Immature natural killer cell (primary cell): ENCODE data around the gene RPS2. TPM values are rescaled to one million over a fixed set of nuclear protein-coding genes. Genes with fewer than 3 reads are reported as not detected.

Source experiments
- DNase-seq, 3 donors: peaks; one replicate each; pipeline ENCODE4 v3.0.0; 2022; ENCODE audit warnings: mixed read lengths in 1 of 3
- H3K27ac Mint-ChIP-seq, 6 donors: one replicate each; pipeline ENCODE4 v1.8.0; 2020; ENCODE audit warnings: mixed read lengths in 6 of 6, mild to moderate bottlenecking in 5 of 6, inconsistent platforms in 4 of 6, moderate library complexity in 3 of 6
- H3K27me3 Mint-ChIP-seq, 3 donors: one replicate each; pipeline ENCODE4 v1.8.0; 2020 to 2021; ENCODE audit warnings: low read depth in 3 of 3, mild to moderate bottlenecking in 3 of 3, mixed read lengths in 3 of 3, moderate library complexity in 3 of 3, inconsistent platforms in 1 of 3
- H3K36me3 Mint-ChIP-seq, 3 donors: one replicate each; pipeline ENCODE4 v1.8.0; 2020; ENCODE audit warnings: mixed read lengths in 3 of 3, inconsistent platforms in 2 of 3, mild to moderate bottlenecking in 2 of 3
- H3K4me1 Mint-ChIP-seq, 2 donors: one replicate each; pipeline ENCODE4 v1.8.0; 2020; ENCODE audit warnings: inconsistent platforms in 2 of 2, mild to moderate bottlenecking in 2 of 2, mixed read lengths in 2 of 2, moderate library complexity in 1 of 2
- H3K4me3 Mint-ChIP-seq, 5 donors: one replicate each; pipeline ENCODE4 v1.8.0; 2020; ENCODE audit warnings: mild to moderate bottlenecking in 5 of 5, mixed read lengths in 5 of 5, inconsistent platforms in 3 of 5, moderate library complexity in 3 of 5
- H3K9me3 Mint-ChIP-seq, 6 donors: one replicate each; pipeline ENCODE4 v1.8.0; 2020; ENCODE audit warnings: mild to moderate bottlenecking in 6 of 6, mixed read lengths in 6 of 6, inconsistent platforms in 4 of 6, moderate library complexity in 3 of 6
- polyA plus RNA-seq, 3 donors: library from polyadenylated mRNA; unstranded; fragments of 300-500 nt; fragmentation: Illumina TruSeq; gene quantifications; one replicate each; pipeline ENCODE4 v1.2.3, GENCODE V29; 2021

RPS2 gene
- polyA plus RNA-seq, 3 donors from 2014 or later: 2,221 to 2,989 (median 2,668) TPM

GRCh38 chr16:1917665-1918350, 46.8 kb downstream of the RPS2 start:
- peaks cover 14 to 20% (median 15%) of the 10 kb centered on the region in 3 donors for H3K27me3 Mint-ChIP-seq
- no peak for DNase-seq
- no peak overlapping the region for H3K4me3 Mint-ChIP-seq
- no peaks in the 10 kb centered on the region for H3K36me3 Mint-ChIP-seq
- H3K4me1 Mint-ChIP-seq: no peaks in the 10 kb centered on the region
- H3K27ac Mint-ChIP-seq: no peak overlapping the region
- peaks cover 0 to 4% (median 0%) of the 10 kb centered on the region in 6 donors for H3K9me3 Mint-ChIP-seq

DNA sequence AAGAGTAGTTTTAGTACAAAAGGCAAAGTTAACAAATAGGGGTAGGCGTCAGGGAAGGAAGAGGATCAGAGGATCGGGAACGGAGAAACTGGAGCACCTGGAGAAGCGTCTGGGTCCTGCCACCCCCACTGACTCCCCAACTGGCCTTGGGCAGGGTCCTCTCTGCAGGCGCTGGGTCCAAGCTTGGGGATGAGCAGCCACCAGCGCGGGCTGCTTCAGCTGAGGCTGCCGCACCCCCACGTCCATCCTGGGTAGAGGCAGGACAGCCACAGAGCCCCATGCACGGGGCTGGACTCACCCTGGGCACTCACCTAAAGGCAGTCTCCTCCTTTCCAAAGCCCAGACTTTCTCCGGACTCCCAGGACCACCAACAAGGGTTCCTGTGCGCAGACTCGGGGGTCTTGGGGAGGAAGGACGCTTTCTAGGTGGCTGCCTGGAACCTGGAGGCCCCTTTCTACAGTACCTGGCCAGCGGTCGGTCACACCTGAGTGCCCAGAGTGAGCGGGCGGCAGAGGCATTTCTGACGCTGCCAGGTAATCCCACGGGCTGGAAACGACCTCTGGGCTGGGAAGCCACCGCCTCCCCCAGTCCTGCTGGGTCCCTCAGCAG, 47.5 kb downstream of the RPS2 start:
- H3K36me3 Mint-ChIP-seq: no peaks in the 10 kb centered on the region
- H3K4me1 Mint-ChIP-seq: no peaks in the 10 kb centered on the region
- no peak overlapping the region for H3K4me3 Mint-ChIP-seq
- peaks cover 13 to 15% (median 14%) of the 10 kb centered on the region in 3 donors for H3K27me3 Mint-ChIP-seq
- H3K27ac Mint-ChIP-seq: no peak overlapping the region
- DNase-seq: no peak
- H3K9me3 Mint-ChIP-seq: peaks cover 0 to 4% (median 0%) of the 10 kb centered on the region in 6 donors

- DNase-seq: no peak
- Mint-ChIP-seq H3K4me3 (no peak overlapping the region), H3K4me1 (no peaks in the 10 kb centered on the region), H3K27me3 (peaks cover 13 to 15% (median 13%) of the 10 kb centered on the region in 3 donors), H3K9me3 (peaks cover 0 to 4% (median 0%) of the 10 kb centered on the region in 6 donors), H3K36me3 (no peaks in the 10 kb centered on the region), H3K27ac (no peak overlapping the region)
Measured at GRCh38 chr16:1916640-1916990, 48.0 kb downstream of the RPS2 start.

- Mint-ChIP-seq H3K27ac (no peak overlapping the region), H3K27me3 (peaks cover 10 to 13% (median 11%) of the 10 kb centered on the region in 3 donors)
Measured at GRCh38 chr16:1915732-1916639, 48.6 kb downstream of the RPS2 start.

GRCh38 chr16:1914988-1915387, 49.6 kb downstream of the RPS2 start:
- Mint-ChIP-seq H3K4me3 (no peak overlapping the region), H3K27ac (no peak overlapping the region), H3K27me3 (peaks cover 8 to 13% (median 8%) of the 10 kb centered on the region in 3 donors), H3K36me3 (no peaks in the 10 kb centered on the region), H3K9me3 (no peaks in the 10 kb centered on the region), H3K4me1 (no peaks in the 10 kb centered on the region)
- no peak for DNase-seq

More at GRCh38 chr16:1915732-1916639, 48.6 kb downstream of the RPS2 start:
- H3K36me3 Mint-ChIP-seq: no peaks in the 10 kb centered on the region
- H3K9me3 Mint-ChIP-seq: no peaks in the 10 kb centered on the region
- H3K4me3 Mint-ChIP-seq: no peak overlapping the region
- H3K4me1 Mint-ChIP-seq: no peaks in the 10 kb centered on the region
- no peak for DNase-seq

DNA sequence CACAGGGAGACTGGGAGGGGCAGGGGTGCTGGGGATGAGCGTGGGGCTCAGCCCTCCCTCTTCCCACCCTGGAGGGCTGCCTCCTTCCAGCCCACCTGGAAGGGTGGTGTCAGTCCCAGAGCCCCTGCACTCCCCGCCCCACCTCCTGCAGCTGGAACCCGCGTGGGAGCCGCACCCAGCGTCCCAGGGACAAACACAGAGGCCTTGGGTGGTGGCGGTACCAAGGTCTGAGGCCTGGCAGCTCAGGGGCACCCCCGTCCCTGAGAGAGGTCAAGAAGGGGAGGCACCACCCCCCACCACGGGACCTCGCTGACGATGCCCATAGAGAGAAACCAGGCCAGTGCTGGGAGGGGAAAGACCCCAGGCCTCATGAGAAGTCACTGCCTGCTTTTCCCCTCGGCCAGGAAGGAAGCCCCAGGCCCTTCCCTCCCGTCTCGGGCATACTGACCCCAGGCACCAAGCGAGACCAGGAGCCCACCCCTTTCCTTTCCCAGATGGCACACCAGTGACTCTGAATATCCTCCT, 50.5 kb downstream of the RPS2 start:
- Mint-ChIP-seq H3K4me3 (no peak overlapping the region), H3K4me1 (no peaks in the 10 kb centered on the region), H3K9me3 (no peaks in the 10 kb centered on the region), H3K27ac (no peak overlapping the region), H3K36me3 (no peaks in the 10 kb centered on the region), H3K27me3 (peaks cover 6 to 13% (median 8%) of the 10 kb centered on the region in 3 donors)
- no peak for DNase-seq

DNA sequence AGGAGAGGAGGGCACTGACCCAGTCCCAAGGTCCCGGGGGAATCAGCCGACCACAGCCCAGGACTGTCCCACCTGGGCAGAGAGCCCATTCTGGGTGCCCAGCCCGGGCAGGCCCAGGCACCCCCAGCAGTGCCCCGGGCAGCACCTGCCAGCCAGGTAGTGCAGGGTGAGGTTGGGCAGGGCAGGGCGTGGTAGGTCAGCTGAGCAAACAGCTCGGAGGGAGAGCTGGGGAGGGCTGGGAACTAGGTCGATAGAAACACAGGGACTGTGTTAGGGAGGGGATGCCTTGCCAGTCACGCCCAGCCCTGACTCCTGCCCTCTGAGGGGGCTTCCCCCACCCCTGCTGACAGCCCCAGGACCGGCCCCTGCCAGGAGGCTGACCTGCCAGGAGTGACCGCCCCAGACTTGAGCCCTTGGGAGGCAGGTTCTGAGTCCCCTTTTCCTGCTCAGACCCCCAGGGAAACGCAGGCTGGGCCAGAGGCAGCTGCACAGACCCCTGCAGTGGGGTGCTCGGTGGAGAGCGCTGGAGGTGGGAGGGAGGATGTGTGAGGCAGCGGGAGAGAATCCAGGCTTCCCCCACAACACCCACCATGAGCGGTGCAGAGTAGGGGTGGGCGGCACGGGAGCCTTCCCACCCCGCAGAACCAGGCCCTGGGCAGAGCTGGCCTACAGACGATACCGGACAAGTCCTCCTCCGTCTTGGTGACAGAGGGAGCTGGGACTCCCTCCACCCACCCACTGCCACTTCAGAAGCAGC, 51.1 kb downstream of the RPS2 start:
- no peak overlapping the region for H3K27ac Mint-ChIP-seq
- H3K9me3 Mint-ChIP-seq: no peaks in the 10 kb centered on the region
- peaks cover 5 to 12% (median 11%) of the 10 kb centered on the region in 3 donors for H3K27me3 Mint-ChIP-seq
- H3K36me3 Mint-ChIP-seq: no peaks in the 10 kb centered on the region
- H3K4me3 Mint-ChIP-seq: no peak overlapping the region
- H3K4me1 Mint-ChIP-seq: no peaks in the 10 kb centered on the region
- DNase-seq: no peak

DNA sequence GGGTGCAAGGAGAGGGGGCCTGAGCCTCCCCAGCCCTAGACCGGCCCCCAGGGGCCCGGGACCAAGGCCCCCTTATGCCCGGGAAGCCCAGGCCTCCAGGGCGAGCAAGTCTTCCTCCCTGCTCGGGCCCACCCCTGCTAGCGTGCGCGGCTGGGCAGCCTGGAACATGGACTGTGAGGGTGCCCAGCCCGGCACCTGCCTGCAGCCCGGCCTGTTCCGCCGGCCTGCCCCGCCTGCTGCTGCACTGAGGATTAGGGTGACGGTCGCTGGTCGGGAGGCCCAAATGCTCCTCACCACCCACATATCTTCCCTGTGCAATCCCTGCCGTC, 52.4 kb downstream of the RPS2 start:
- Mint-ChIP-seq H3K36me3 (no peaks in the 10 kb centered on the region), H3K27ac (no peak overlapping the region), H3K27me3 (peaks cover 5 to 12% (median 11%) of the 10 kb centered on the region in 3 donors), H3K4me3 (no peak overlapping the region), H3K9me3 (no peaks in the 10 kb centered on the region), H3K4me1 (no peaks in the 10 kb centered on the region)
- DNase-seq: no peak

Other genes with a start within 250 kb of the RPS2 start
- gene NME3, start 193.3 kb downstream of the RPS2 start, polyA plus RNA-seq: 10 to 100 TPM; 49.4 to 96.9 (median 82.4) TPM
- 1 to 10 TPM in 2 of 3 donors, under 1 TPM in 1; 0.79 to 2.2 (median 1.0) TPM for gene EME2, start 192.0 kb downstream of the RPS2 start, polyA plus RNA-seq
- gene MRPS34, start 191.7 kb downstream of the RPS2 start, polyA plus RNA-seq: 100 to 1,000 TPM; 111 to 139 (median 139) TPM
- 10 to 100 TPM; 68.3 to 80.4 (median 77.6) TPM for gene SPSB3, start 182.3 kb downstream of the RPS2 start, polyA plus RNA-seq
- 100 to 1,000 TPM; 106 to 151 (median 127) TPM for gene NUBP2, start 181.9 kb downstream of the RPS2 start, polyA plus RNA-seq
- not detected for gene IGFALS, start 171.1 kb downstream of the RPS2 start, polyA plus RNA-seq
- 10 to 100 TPM; 53.0 to 54.7 (median 54.3) TPM for gene HAGH, start 138.0 kb downstream of the RPS2 start, polyA plus RNA-seq
- 10 to 100 TPM; 22.7 to 35.4 (median 24.8) TPM for gene FAHD1, start 137.6 kb downstream of the RPS2 start, polyA plus RNA-seq
- not detected for gene MEIOB, start 92.7 kb downstream of the RPS2 start, polyA plus RNA-seq
- gene HS3ST6, start 46.4 kb downstream of the RPS2 start, polyA plus RNA-seq: not detected
- gene MSRB1, start 21.6 kb downstream of the RPS2 start, polyA plus RNA-seq: 10 to 100 TPM; 34.0 to 66.5 (median 47.0) TPM
- gene RPL3L, start 10.1 kb downstream of the RPS2 start, polyA plus RNA-seq: not detected
- 100 to 1,000 TPM; 201 to 232 (median 203) TPM for gene NDUFB10, start 5.3 kb downstream of the RPS2 start, polyA plus RNA-seq
- not detected for gene RNF151, start 2.0 kb upstream of the RPS2 start, polyA plus RNA-seq
- gene TBL3, start 7.2 kb upstream of the RPS2 start, polyA plus RNA-seq: 10 to 100 TPM; 34.4 to 66.1 (median 59.8) TPM
- under 1 TPM in 1 of 3 donors, not detected in 2; 0.17 TPM for gene NOXO1, start 16.6 kb upstream of the RPS2 start, polyA plus RNA-seq
- gene GFER, start 19.4 kb upstream of the RPS2 start, polyA plus RNA-seq: 10 to 100 TPM; 38.4 to 52.0 (median 40.7) TPM
- gene SYNGR3, start 25.1 kb upstream of the RPS2 start, polyA plus RNA-seq: 1 to 10 TPM; 4.6 to 6.7 (median 6.4) TPM
- gene ZNF598, start 45.0 kb upstream of the RPS2 start, polyA plus RNA-seq: 10 to 100 TPM in 1 of 3 donors, 1 to 10 TPM in 2; 1.8 to 10.4 (median 2.9) TPM
- gene NPW, start 55.0 kb upstream of the RPS2 start, polyA plus RNA-seq: not detected
- gene NHERF2, start 62.1 kb upstream of the RPS2 start, polyA plus RNA-seq: 1 to 10 TPM in 1 of 3 donors, under 1 TPM in 1, not detected in 1; 0.54 to 1.4 TPM
- 10 to 100 TPM; 26.4 to 31.6 (median 29.7) TPM for gene NTHL1, start 83.0 kb upstream of the RPS2 start, polyA plus RNA-seq
- gene TSC2, start 83.2 kb upstream of the RPS2 start, polyA plus RNA-seq: 10 to 100 TPM; 18.0 to 50.1 (median 29.1) TPM
- gene PKD1, start 171.1 kb upstream of the RPS2 start, polyA plus RNA-seq: 1 to 10 TPM; 2.7 to 6.7 (median 2.8) TPM
- gene RAB26, start 183.8 kb upstream of the RPS2 start, polyA plus RNA-seq: 1 to 10 TPM in 1 of 3 donors, under 1 TPM in 1, not detected in 1; 0.34 to 1.4 TPM
- gene TRAF7, start 191.0 kb upstream of the RPS2 start, polyA plus RNA-seq: 1 to 10 TPM; 5.2 to 6.9 (median 5.6) TPM
- not detected for gene CASKIN1, start 231.8 kb upstream of the RPS2 start, polyA plus RNA-seq
- gene MLST8, start 240.6 kb upstream of the RPS2 start, polyA plus RNA-seq: 10 to 100 TPM; 22.5 to 39.1 (median 36.9) TPM
- gene BRICD5, start 246.0 kb upstream of the RPS2 start, polyA plus RNA-seq: under 1 TPM in 2 of 3 donors, not detected in 1; 0.10 to 0.36 TPM